CD4-positive, alpha-beta T cell treated with Interferon gamma for 1 hour (primary cell): ENCODE results near the gene S100A7A.
"Not testable (repeated sequence)": the region's sequence is repeated elsewhere in the genome, so short reads cannot be mapped to it uniquely, and the experiment has no call there.

Experiments
- DNase-seq: peaks from one replicate; pipeline ENCODE4 v3.0.0-alpha.2; 2020

S100A7A gene

DNA sequence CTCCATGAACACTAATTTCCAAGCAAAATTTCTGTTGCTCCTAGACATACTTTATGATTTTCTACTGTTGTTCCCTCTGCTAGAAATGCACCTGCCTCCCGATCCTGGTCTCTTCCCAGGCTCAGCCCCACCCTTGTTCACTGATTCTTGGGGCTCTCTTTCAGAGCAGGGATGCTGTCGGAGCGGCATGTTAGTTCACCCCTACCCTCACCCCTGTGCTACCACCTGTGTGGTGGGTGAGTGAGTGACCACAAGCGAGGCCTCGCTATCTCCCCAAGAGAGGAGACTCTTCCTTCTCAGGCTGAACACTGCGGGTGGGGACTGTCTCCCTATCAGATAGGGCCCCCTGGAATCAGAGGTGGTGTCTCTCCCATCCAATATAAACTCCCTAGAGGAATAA is 20.5 kb upstream of the S100A7A start:
- DNase-seq = no peak

DNA sequence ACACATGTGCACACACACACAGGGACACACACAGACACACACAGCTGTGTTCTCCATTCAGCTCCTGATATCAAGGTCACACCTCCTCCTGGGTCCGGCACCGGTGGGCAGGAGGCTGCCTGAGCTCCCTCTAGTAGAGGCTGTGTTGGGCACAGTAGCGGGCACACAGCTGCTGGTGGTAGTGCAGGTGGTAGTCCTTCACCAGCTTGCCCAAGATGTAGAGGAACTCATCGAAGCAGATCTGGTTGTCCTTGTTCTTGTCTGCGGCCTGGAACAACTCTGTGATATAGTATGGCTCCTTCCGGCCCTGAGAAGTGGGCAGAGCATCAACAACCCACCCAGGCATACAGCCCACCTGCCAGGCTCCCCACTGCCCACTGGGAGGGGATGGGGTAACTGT is 19.9 kb upstream of the S100A7A start:
- DNase-seq = no peak

DNA sequence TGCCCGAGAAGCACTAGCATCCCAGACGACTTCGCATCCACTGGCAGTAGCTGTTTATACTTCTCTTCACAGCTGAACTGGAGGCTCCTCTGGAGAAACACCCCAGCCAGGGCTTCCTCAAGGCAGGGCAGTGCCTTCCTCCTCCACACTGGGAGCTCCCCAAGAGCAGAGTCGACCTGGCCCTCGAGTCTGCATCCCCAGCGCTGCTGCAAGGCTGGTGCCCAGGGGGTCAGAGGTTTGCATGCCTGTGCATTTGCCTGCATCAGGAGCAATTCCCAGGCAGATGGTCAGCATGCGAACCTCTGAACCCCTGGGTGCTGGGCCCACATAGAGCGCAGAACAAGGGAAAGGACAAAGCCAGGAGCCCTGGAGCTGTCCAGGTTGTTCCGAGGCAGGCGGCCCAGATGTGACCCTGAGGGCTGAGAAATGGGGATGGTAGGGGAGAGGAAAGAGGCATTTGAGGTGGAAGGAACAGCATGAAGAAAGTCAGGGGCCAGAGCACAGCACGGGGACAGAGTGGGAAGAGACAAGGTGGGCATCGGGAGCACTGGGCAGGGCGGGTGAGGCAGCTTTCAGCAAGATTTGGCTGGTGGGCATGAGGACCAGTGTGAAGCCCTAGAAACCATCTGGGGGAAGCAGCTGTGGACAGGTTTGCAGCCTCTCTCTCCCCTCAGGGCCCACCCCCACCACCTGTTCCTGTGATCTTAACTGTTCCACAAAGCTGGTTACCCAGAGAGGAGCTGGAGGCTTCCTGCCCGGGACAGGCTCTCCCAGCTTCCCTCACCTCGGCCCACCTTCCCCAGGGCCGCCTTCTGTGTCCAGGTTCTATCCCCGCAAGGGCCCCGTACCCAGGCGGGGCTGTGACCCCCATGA is 19.0 kb upstream of the S100A7A start:
- DNase-seq = no peak

DNA sequence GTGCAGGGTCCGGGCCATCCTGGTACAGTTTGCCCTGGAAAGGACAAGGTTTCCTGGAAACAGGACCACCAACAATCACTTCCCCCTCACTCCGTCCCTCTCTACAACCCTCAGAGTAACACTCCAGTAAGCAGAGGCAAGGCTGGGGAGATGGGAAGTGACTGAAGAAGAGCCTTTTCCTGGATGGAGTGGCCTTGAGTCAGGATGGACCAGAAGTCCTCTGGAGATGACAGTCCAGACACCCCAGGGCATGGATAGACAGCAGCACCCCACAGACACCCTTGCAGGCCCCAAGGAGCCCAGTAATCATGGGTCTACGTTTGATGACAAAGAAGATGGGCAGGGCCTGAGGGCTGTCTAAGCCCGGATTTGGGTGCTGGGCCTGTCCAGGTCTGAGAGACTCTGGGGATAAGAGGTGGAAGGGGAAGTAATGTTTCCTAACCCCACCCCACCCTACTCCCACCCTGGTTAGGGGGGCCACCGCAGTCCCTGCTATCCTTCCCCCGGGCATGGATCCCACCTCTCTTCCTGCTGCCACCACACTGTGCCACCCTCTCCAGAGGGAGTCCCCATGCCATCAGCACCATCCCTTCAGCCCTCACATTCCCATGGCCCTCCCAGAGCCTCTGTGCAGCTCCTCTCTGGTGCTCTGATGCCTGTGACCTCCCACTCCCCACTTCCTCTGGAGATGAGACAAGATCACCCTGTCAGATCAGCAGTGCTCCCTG is 18.2 kb upstream of the S100A7A start:
- DNase-seq = no peak

DNA sequence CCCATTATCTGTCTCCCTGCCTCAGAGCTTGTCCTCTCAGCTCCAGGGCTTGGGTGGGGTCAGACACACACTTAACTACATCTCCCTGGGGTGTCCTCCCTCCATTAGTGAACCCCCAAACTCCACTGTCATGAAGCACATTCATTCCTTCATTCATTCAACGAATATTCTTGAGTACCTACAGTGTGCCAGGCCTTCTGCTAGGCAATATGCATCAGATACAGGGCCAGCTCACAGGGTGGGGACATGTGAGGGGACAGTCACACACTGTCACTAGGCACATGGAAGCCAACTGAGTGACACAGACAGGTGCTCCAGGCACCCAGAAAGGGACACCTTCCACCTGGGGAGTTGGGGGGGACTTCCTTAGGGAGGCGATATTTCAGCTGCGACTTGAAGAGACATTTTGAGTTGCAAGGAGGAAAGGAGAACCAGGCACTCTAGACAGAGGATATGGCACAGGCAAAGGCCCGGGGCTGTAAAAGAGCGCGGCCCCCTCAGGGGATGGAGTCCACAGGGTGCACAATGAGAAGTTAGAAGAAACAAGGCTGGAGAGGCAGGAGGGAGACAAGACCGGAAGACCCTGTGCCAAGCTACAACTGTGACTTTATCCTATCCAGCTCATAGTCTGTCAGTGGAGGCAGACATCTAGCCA is 16.8 kb upstream of the S100A7A start:
- no peak for DNase-seq

DNA sequence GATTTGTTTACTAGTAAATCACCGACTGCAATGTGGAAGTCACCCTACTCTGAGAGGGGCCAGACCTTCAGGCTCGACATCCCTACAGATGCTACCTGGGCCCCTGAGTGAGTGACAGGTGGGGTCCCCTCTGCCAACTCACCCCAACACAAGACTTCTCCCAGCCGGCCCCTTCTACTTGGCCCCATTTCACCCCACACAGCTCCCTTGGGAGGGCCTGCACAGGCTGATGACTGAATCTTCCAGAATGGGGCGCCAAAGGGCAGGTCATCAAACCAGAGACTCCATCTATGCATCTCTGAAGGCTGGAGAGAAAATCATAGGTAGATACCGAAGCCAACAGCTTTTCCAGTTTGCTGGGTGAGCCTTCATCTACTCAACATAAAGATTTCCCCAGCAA is 16.1 kb upstream of the S100A7A start:
- no peak for DNase-seq

DNA sequence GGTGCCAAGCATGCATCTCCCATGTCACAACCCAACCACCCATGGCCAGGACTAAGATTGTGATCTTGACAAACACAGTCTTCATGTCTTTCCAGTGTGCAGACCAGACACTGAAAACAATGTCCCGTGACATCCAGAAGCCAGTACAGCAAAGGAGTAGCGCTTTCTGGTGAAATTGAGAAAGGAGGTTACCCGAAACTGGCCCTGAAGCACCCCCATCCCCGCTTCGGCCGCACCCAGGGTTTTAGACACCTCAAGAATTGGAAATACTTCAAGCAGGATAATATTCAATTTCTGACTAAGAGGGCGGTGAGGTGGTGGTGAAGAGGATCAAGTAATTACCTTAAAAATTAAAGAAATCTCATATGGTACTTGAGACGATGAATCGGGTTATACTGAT is 14.9 kb upstream of the S100A7A start:
- no peak for DNase-seq

DNA sequence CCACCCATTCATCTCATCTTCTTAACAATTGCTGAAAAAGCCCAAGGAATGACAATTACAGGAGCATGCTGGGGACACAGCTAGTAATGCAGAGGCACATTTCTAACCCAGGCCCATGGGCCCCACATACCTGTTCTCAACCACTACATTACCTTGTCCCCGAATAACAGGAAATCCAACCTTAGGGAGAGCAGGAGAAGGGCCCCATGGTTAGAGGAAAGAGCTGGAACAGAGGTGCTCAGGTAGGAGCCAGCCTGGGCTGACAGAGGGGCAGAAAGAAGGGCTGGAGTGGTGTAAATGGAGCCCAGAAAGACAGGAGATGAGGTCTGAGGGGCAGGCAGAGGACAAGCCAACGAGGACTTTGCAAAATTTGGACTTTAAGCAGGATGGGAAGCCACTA is 14.1 kb upstream of the S100A7A start:
- DNase-seq = no peak

DNA sequence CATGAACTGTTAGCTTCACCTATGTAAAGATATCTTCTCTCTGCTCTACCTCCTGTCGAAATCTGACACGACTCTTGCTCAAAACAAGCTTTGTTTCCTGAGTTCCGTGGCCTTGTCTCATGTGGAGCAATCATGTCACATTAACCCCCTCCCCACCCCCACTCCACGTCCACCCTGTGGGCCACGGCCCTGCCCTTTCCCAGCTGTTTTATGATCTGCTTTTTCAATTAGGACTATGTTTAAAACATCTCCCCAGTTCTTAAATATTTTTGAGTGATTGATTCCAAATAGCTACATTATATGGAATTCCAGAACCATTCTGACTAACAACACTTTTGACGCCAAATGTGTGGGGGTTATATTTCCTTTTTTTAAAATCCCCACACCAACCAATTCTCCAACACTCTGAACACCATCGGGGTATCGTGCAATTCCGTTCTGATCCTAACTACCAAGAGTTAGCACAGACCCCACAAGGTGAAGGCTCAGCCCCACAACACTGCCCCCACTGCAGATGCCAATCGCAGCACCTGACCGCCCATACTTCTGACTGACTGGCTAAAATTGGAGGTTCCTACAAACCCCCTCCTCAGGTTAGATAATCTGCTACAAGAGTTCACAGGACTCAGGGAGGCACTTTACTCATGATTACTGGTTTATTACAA is 12.8 kb upstream of the S100A7A start:
- no peak for DNase-seq

DNA sequence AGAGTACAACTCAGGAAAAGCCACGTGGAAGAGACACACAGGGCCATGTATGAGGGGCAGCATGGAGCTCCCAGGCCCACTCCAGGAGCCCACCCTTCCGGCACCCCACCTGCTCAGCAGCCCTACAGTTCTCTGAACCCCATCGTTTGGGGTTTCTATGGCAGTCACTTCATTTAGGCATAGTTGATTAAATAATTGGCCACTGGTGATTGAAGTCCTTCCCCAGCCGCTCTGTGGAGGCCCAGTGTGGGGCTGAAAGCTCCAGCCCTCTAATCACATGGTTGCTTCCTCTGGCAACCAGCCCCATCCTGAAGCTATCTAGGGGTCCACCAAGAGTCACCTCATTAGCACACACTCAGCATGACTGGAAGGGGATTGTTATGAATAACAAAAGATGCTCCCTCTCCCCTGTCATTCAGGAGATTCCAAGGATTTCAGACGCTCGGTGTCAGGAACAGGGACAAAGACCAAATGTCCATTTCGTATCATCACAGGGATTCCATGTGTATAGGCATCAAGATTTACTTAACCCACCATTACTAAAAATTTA is 12.2 kb upstream of the S100A7A start:
- no peak for DNase-seq

DNA sequence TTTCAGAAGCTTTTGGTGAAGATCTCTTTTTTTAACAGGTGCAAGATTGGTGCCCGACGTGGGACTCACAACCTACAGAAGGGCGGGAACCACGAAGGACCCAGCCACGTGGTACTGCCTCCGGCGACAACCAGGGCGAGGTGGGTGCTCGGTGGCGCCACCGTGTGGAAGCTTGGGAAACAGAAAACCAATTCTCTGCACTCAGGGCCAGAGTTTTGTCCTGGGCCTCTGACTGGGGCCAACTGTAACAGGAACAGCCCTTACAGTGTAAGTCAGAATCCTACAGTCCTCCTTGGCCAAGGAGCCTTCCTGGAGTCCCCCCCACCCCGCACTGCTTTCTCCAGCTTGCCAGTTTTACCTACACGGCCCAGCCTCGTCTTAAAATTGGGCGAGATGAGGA is 11.6 kb upstream of the S100A7A start:
- peak; percentile 48 for DNase-seq

DNA sequence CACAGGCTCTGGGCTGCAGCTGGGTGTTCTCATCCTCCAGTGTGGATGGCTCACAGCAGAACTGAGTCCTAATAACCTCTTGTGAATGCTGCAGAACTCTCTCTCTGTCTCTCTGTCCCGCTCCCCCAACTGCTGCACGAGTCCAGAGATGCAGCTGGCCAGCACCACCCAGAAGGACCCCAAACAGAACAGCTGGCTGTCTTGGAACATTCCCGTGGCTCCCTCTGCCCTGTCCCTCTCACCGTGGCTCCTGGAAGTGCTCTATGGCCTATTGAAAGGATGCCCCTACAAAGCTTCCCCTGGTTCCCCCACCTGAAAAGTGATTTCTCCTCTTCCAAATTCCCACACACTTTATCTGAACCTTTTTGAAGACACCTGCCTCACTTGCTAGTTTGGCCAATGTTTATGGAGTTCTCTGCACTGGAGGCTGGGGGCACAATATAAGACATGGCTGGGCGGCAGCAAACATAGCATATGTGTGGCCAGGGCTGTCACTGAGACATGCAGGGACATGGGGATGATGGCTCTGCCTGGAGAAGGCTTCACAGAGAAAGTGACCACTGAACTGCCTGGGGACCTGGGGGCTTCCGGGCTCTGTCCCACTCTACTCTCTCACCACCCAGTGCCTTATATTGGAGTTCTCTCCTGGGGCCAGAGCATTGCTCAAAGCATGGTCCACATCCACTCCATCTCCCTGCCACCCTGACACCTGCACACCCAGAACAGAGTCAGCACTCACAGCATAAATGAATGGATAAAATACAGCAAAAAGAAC is 10.3 kb upstream of the S100A7A start:
- not testable (repeated sequence) for DNase-seq

DNA sequence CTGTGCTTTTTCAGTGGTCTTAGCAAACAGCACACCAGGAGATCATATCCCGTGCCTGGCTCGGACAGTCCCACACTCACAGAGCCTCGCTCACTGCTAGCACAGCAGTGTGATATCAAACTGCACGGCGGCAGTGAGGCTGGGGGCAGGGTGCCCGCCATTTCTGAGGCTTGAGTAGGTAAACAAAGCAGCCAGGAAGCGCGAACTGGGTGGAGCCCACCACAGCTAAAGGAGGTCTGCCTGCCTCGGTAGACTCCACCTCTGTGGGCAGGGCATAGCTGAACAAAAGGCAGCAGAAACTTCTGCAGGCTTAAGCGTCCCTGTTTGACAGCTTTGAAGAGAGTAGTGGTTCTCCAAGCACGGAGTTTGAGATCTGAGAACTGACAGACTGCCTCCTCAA is 9.0 kb upstream of the S100A7A start:
- not testable (repeated sequence) for DNase-seq

DNA sequence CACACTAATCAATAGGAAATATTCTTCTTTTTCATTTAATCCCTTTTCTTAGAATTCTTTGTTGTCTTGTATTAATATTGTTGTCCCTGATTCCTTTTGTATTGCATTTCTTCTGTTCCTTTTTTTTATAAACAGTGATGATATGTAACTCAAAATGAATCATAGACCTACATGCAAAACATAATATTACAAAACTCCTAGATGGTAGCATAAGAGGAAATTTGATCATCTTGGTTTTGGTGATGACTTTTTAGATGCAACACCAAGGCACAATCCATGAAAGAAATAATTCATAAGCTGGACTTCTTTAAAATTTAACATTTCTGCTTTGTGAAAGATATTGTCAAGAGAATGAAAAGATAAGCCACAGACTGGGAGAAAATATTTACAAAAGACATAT is 2.4 kb upstream of the S100A7A start:
- DNase-seq = not testable (repeated sequence)

DNA sequence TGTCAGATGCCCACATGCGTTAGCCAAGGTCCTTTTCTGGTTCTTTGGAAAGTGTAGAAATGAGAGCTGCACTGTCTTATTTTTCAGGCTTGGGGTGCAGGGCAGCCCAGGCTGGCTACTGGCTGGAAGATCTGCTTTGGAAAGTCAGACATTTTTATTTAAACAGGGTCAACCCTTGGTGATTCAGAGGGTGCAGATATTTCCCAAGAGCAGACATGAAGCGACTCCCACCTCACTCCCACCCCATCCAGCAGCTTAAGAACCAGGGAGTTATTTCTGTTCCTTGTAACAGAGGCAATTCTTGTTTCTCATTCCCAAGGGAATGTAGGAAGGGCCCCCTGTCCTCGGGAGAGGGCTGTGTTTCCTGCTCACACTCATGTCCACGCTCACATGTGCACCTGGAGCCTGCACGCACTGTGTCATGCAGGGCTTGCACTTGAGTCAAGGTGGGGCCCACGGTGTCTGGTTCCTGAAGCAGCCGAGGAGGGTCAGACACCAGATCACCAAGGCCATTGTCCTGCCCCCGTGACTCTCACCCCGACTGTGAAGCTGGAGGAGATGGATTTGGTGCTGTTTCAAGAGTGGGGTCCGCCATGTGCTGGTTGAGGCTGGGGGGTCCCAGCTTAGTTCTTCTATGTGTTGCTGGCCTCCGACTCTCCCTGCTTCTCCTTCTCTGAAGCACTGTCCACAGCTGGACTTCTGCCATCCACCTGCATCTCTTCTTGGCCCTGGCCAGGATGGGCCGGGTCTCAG is 992 bp downstream of the S100A7A start:
- no peak for DNase-seq

DNA sequence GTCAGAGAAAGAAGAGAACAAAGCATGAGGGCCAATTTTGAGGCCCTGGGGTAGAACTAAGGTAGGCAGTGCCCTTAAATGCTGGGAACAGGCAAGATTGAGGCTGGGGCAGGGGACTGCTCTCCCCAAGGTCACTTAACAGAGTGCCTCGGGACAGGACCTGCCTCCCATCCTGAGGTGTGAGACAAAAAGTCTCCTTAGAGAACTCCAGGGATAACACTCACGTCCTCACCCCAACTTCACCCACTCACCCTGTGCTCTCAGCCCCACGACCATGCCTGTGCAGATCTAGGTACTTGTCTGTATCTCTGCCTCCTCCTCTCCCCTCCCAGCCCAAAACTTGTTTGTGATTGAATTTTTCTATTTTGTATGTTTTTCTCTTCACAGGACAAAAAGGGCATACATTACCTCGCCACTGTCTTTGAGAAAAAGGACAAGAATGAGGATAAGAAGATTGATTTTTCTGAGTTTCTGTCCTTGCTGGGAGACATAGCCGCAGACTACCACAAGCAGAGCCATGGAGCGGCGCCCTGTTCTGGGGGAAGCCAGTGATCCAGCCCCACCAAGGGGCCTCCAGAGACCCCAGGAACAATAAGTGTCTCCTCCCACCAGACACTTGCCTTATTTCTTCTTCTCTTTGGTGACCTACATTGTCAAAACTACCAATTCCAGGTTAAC is 2.6 kb downstream of the S100A7A start:
- not testable (repeated sequence) for DNase-seq

DNA sequence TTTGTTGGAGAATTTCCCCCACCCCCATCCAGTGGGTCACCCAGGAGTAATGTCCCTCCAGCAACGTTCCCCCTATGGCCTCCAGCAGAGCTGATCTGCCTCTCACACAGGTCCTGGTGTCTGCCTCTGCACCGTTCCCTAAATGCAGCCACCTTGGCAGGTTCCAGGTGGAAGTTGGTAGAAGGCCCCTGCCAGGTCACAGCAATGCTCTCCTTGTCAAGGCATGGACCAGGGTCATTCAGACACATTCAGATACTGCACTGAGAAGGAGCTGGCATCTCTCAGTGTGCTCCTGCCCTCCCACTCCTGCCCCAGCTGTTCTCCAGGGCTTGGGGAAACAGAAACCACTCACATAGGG is 3.1 kb downstream of the S100A7A start:
- not testable (repeated sequence) for DNase-seq

DNA sequence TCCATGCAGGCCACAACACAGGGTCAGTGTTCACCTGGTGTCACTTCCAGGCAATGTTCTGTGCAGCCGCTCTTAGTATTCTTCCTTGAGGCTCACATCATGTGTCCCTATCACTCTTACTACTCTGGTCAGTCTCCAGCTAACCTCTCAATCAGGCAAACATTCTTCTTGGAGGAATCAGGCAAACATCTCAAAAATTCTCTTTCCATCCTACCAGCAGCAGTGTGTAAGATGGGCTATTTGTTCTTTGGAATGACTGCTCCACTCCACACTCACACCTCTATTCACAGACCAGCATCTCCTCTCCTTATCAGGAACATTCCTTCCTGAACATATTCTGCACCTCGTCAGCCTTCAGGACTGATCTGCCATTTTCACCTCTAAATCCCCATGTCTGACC is 4.0 kb downstream of the S100A7A start:
- no peak for DNase-seq

DNA sequence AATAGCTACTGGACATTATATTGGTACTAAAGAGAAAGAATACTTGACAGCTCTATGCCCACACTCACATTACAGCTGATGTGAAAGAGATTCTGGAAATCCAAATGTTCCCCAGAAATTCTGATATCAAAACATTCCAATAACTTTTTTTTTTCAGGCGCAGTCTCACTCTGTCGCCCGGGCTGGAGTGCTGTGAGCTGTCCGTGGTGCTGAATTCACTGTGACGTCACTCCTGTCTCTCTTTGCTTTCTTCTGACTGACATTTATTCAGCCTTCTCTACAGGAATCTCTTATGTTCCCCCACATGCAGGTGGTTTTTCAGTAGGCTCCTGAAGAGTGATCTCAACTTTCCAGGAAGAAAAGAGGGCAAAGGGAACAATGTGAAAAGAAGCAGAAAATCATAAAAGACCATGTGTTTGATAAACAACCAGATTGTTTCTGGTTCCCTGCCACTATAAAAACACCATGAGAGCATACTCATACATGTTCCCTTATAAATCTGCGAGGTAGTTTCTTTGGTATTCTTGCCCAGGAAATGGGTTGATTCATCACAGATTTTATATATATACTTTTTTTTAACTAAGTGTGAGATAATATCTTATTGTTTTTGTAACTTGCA is 6.2 kb downstream of the S100A7A start:
- DNase-seq = peak; percentile 31

DNA sequence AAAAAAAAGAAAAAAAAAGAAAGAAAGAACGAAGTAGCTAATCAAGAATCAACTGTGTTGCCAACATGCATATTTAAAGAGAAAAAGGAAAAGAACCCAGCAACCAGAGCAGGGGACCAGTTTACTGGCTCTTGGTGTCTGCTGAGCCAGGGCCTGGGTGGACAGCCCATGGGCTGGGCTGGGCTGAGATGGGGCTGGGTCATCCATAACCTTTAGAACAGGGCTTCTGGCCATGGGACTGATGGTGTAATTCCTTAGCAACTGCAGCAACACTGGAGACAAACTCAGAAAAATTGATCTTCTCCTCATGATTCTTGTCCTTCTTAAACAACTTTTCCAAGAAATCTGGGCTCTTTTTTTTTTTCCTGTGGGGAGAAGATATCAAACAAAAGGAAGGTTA is 10.5 kb downstream of the S100A7A start:
- DNase-seq = no peak
